Activated gamma-delta T cell (primary cell): Measurements from ENCODE around the gene MAPKBP1.
"Not testable (repeated sequence)": the region's sequence is repeated elsewhere in the genome, so short reads cannot be mapped to it uniquely, and the experiment has no call there.

Source experiments
- DNase-seq: peaks from one replicate; lab custom pipeline; 2025; lab: John Stamatoyannopoulos, UW
- total RNA-seq, 2 donors: gene quantifications; one replicate each; lab custom pipeline; 2026; lab: John Stamatoyannopoulos, UW

Gene MAPKBP1
- 82.3 to 82.5 reads per million in 2 donors for total RNA-seq

- peak; percentile 95 for DNase-seq
Observed at GRCh38 chr15:41774062-41774881, at the start of gene MAPKBP1. Gene MAPKBP1, plus strand, starts transcription at chr15:41774484. Its CDS starts 792 bp downstream, at chr15:41775276.

GRCh38 chr15:41727143-41727542 lies 47.1 kb upstream of the MAPKBP1 start:
- DNase-seq: no peak

- not testable (repeated sequence) for DNase-seq
Observed at GRCh38 chr15:41728061-41728460, 46.2 kb upstream of the MAPKBP1 start.

GRCh38 chr15:41730543-41730942 lies 43.7 kb upstream of the MAPKBP1 start:
- no peak for DNase-seq

- no peak for DNase-seq
Observed at GRCh38 chr15:41732483-41732882, 41.8 kb upstream of the MAPKBP1 start.

GRCh38 chr15:41734079-41734478 lies 40.2 kb upstream of the MAPKBP1 start:
- no peak for DNase-seq

GRCh38 chr15:41735046-41735445 lies 39.2 kb upstream of the MAPKBP1 start:
- no peak for DNase-seq

- not testable (repeated sequence) for DNase-seq
Observed at GRCh38 chr15:41735492-41735891, 38.8 kb upstream of the MAPKBP1 start.

GRCh38 chr15:41746802-41747201 lies 27.5 kb upstream of the MAPKBP1 start:
- no peak for DNase-seq

- DNase-seq: no peak
Observed at GRCh38 chr15:41756198-41756597, 18.1 kb upstream of the MAPKBP1 start.

- DNase-seq: no peak
Observed at GRCh38 chr15:41772720-41773331, 1.5 kb upstream of the MAPKBP1 start.

- no peak for DNase-seq
Observed at GRCh38 chr15:41773332-41773728, 954 bp upstream of the MAPKBP1 start.

- DNase-seq: no peak
Observed at GRCh38 chr15:41773729-41774061, 589 bp upstream of the MAPKBP1 start.

- DNase-seq: no peak
Observed at GRCh38 chr15:41774882-41775417, 666 bp downstream of the MAPKBP1 start.

- DNase-seq: no peak
Observed at GRCh38 chr15:41775651-41776050, 1.4 kb downstream of the MAPKBP1 start.

- DNase-seq: no peak
Observed at GRCh38 chr15:41777421-41777973, 3.2 kb downstream of the MAPKBP1 start.

- no peak for DNase-seq
Observed at GRCh38 chr15:41778521-41778920, 4.2 kb downstream of the MAPKBP1 start.

GRCh38 chr15:41779662-41780157 lies 5.4 kb downstream of the MAPKBP1 start:
- DNase-seq: no peak

- DNase-seq: no peak
Observed at GRCh38 chr15:41780266-41780665, 6.0 kb downstream of the MAPKBP1 start.

- no peak for DNase-seq
Observed at GRCh38 chr15:41780727-41781126, 6.4 kb downstream of the MAPKBP1 start.

- no peak for DNase-seq
Observed at GRCh38 chr15:41782371-41783282, 8.3 kb downstream of the MAPKBP1 start.

- no peak for DNase-seq
Observed at GRCh38 chr15:41783296-41783695, 9.0 kb downstream of the MAPKBP1 start.
